BLaER1 treated with 17β-estradiol and CSF1 and Interleukin-3, amounts not matched to agents 10 nM and 100 nM (cell line): ENCODE measurements around the gene NEUROD2.

Source experiments
- H3K27ac ChIP-seq, 11 experiments: shearing (Covaris generic); formaldehyde crosslinking; 2 replicates each; pipeline ENCODE4 v1.8.1; 2022
- H3K27me3 ChIP-seq, 11 experiments: shearing (Covaris generic); formaldehyde crosslinking; 2 replicates each; pipeline ENCODE4 v1.8.1; 2022
- H3K36me3 ChIP-seq, 11 experiments: shearing (Covaris generic); formaldehyde crosslinking; 2 replicates each; pipeline ENCODE4 v1.8.1; 2022
- H3K4me1 ChIP-seq, 10 experiments: shearing (Covaris generic); formaldehyde crosslinking; 2 replicates each; pipeline ENCODE4 v1.8.1; 2022
- H3K4me2 ChIP-seq, 11 experiments: shearing (Covaris generic); formaldehyde crosslinking; 2 replicates each; pipeline ENCODE4 v1.8.1; 2022
- H3K4me3 ChIP-seq, 10 experiments: shearing (Covaris generic); formaldehyde crosslinking; 2 replicates each; pipeline ENCODE4 v1.8.1; 2022
- H3K9ac ChIP-seq, 11 experiments: shearing (Covaris generic); formaldehyde crosslinking; 2 replicates each; pipeline ENCODE4 v1.8.1; 2022
- H3K9me3 ChIP-seq, 11 experiments: shearing (Covaris generic); formaldehyde crosslinking; replicated peaks in 1 of 11; 2 replicates each; pipeline ENCODE4 v1.8.1; 2022
- H4K20me1 ChIP-seq, 11 experiments: shearing (Covaris generic); formaldehyde crosslinking; 2 replicates each; pipeline ENCODE4 v1.8.1; 2022
- Cebpa-rat ChIP-seq, 11 experiments: shearing (Covaris generic); IDR thresholded peaks; 2 replicates each; pipeline ENCODE4 v1.8.1; 2022

The NEUROD2 gene

DNA sequence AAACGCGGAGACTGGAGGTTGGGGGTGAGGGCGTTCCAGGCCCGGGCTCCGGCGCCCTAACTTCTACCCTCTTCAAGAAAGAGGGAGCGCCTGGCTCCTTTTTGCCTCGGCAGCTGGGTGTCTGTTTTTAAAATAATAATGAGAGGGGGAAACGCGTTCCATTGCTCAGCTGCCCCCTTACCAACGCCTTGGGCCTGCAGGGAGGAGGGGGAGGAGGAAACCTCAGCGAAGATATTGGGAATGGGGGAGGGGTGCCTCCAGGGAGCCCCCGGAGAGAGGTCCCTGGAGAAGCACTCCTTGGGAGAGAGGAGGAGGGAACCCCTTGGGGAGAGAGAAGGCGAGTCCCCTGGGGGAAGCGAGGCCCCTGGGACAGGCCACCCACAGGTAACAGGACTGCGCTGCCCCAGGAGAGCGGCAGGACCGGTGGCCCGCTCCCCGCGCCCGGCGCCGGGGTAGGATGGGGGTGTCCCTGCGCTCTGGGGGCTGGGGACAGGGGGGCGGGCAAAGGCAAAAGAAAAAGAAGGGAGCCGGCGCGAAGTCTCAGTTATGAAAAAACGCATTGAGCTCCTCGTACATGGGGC, 2.7 kb downstream of the NEUROD2 start:
- Histone ChIP-seq H3K9ac (no peak overlapping the region), H3K27me3 (peaks cover 99 to 100% (median 100%) of the 10 kb centered on the region in 11 experiments), H4K20me1 (peaks cover 0 to 70% (median 46%) of the 10 kb centered on the region in 11 experiments; a peak in 19 of 22 replicates), H3K4me3 (0 out of 20 replicates have a peak overlapping the region, but pooled peaks of 1 of the 10 experiments have one; percentile 34), H3K4me2 (peak overlapping the region in 8 of 11 experiments; percentile 15 to 59 (median 34); a peak in 8 of 22 replicates), H3K4me1 (peaks cover 0 to 21% (median 10%) of the 10 kb centered on the region in 10 experiments; a peak in 12 of 20 replicates), H3K36me3 (no peaks in the 10 kb centered on the region), H3K27ac (no peak overlapping the region), H3K9me3 (no peaks in the 10 kb centered on the region)
- TF ChIP-seq Cebpa-rat (IDR thresholded peaks at IDR 0.05) = no peak

DNA sequence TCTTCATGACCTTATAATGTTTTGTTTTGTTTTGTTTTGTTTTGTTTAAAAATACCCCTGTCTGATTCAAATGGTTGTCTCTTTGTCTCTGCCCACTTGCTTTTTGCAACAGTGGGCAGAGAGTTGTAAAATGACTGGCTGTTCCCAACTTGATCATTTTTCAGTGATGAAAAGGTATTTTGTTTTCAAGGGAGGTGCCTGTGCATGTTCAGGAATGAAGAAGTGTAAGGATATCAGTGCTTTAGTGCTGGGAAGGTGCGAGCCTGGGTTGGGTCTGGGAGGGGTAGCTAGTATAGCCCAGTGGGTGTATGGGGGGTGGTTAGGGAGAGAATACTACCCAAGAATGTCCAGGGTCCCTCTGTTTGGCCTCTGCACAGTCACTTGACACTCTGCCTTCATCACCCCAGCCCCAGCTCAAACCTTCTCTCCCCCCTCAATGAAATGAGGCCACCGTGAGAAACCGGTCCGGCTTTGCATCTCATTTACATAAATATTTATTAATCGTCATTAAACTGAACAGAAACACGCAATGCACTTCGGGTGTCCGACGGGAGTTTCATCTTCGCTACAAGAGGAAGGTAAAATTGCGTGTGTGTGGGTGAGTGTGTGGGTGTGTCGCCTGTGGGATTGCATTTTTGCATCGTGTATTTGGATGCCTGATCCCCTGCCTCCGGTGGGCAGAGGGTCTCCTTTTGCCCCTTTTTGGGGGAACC, 4.3 kb downstream of the NEUROD2 start:
- peaks cover 0 to 83% (median 61%) of the 10 kb centered on the region in 11 experiments; a peak in 20 of 22 replicates for H4K20me1 ChIP-seq
- TF ChIP-seq Cebpa-rat (IDR thresholded peaks at IDR 0.05) = no peak
- H3K9me3 ChIP-seq = no peaks in the 10 kb centered on the region
- H3K4me3 ChIP-seq = no peak overlapping the region
- no peaks in the 10 kb centered on the region for H3K36me3 ChIP-seq
- no peak overlapping the region for H3K27ac ChIP-seq
- H3K4me2 ChIP-seq = no peak overlapping the region
- no peak overlapping the region for H3K9ac ChIP-seq
- H3K27me3 ChIP-seq = peaks cover 100% of the 10 kb centered on the region in 11 experiments
- H3K4me1 ChIP-seq = peaks cover 10 to 32% (median 22%) of the 10 kb centered on the region in 10 experiments; a peak in 19 of 20 replicates

DNA sequence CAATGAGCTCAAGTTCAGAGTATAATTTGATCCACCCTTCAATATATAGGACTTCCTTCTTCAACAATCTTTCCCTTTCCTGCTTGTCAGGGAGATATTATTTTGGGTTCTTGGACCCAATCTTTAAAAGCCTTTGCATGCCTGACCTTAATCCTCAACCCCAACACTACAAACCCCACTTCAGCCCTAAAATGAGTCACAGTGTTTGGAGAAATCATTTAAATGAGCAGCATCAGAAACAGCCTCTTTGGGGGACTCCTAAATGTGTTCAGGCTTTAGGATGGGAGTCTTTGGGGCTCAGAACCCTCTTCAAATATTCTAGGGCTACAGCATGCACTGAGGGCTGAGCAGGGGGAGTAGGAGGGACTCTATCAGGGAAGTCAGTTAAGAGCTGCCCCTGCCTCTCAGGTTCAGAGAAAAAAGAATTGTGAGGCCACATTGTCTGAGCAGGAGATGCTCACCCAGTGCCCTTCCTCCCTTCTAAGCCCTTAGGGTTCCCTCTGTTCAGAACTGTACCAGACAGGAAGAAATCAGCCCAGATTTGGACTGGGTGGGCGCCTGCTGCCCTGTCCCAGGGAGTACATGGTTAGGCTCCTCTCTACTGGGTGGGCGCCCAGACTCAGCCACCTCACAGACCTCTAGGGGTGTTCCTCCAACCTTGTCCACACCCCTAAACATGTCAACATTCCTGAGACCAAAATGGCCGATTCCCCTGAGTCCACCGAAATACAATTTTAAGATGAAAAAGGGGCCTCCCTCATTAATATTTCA, 5.0 kb downstream of the NEUROD2 start:
- no peaks in the 10 kb centered on the region for H3K9me3 ChIP-seq
- TF ChIP-seq Cebpa-rat (IDR thresholded peaks at IDR 0.05) = no peak
- H3K36me3 ChIP-seq = no peaks in the 10 kb centered on the region
- peaks cover 10 to 32% (median 22%) of the 10 kb centered on the region in 10 experiments; a peak in 19 of 20 replicates for H3K4me1 ChIP-seq
- no peak overlapping the region for H3K4me2 ChIP-seq
- peaks cover 100% of the 10 kb centered on the region in 11 experiments for H3K27me3 ChIP-seq
- no peak overlapping the region for H3K27ac ChIP-seq
- no peak overlapping the region for H3K9ac ChIP-seq
- no peak overlapping the region for H3K4me3 ChIP-seq
- peaks cover 0 to 91% (median 68%) of the 10 kb centered on the region in 11 experiments; a peak in 20 of 22 replicates for H4K20me1 ChIP-seq

DNA sequence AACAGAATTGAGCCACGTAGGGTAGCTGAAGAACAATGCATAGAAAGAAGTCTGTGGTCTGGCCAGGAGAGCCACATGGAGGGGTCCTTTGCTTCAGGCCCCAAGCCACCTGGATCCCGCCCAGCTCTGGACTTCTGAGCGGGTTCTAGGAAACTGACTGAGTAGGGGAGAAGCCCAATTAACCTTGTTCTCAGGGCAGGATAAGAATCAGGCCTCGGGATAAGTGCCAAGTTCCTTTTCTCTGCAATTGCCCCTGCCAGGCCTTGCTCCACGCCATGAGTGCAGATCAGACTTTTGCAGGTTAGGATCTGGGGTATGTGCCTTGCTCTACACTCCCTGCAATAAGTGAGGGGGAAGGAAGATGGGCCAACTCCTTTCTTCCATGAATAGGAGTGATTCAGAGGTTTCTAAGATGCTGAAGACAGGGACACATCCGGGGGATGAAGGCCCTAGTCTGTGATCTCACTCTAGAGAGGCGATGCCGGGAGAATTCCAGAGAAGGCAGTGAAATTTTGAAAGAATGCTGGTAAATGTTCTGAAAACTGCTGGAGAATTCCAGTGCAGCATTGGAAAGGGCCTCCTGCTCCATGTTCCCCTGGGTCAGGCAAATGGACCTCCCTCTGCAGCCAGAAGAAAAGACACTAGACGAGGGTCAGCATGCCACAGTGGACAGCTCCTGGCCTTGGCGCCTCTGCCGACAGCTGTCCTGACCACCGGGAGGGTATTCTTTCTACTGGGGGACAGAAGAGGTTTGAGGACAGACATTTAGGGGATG, 5.8 kb downstream of the NEUROD2 start:
- no peak overlapping the region for H3K9ac ChIP-seq
- H4K20me1 ChIP-seq = peaks cover 0 to 93% (median 69%) of the 10 kb centered on the region in 11 experiments; a peak in 20 of 22 replicates
- peaks cover 10 to 32% (median 22%) of the 10 kb centered on the region in 10 experiments; a peak in 19 of 20 replicates for H3K4me1 ChIP-seq
- H3K4me2 ChIP-seq = no peak overlapping the region
- H3K9me3 ChIP-seq = no peaks in the 10 kb centered on the region
- no peak overlapping the region for H3K27ac ChIP-seq
- no peak overlapping the region for H3K4me3 ChIP-seq
- no peaks in the 10 kb centered on the region for H3K36me3 ChIP-seq
- no peak for TF ChIP-seq Cebpa-rat (IDR thresholded peaks at IDR 0.05)
- H3K27me3 ChIP-seq = peaks cover 100% of the 10 kb centered on the region in 11 experiments

DNA sequence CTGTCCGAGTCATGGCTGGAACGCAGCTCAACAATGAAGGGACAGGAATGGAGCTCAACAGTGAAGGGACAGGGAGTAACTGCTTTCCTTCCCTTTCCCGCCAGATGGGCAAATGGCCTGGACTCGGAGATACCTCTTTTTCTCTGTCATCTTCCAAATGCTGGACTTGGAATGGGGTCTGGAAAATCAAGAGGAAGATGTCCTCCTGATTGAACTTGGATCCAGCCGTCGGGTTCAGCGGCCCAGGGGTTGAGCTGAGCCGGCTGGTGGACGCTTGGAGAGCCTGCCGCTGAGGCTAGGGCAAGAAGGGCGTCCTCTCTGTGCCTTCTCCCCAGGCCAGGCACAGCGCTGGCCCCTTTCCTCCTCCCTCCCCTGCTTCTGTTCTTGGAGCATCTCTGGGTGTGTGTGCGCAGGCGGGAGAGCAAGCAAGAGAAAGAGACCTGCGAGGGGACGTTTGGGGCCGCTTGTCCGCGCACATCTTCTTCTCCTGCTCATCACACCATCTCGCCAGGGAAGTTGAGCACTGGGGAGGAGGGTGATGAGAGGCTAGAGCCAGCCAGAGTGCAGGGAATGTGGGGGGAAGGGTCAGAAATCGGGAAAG, 6.6 kb downstream of the NEUROD2 start:
- no peak overlapping the region for H3K27ac ChIP-seq
- TF ChIP-seq Cebpa-rat (IDR thresholded peaks at IDR 0.05) = no peak
- no peak overlapping the region for H3K4me3 ChIP-seq
- no peak overlapping the region for H3K4me2 ChIP-seq
- H4K20me1 ChIP-seq = peaks cover 0 to 94% (median 68%) of the 10 kb centered on the region in 11 experiments; a peak in 20 of 22 replicates
- no peak overlapping the region for H3K9ac ChIP-seq
- H3K27me3 ChIP-seq = peaks cover 100% of the 10 kb centered on the region in 11 experiments
- no peaks in the 10 kb centered on the region for H3K9me3 ChIP-seq
- peaks cover 10 to 26% (median 19%) of the 10 kb centered on the region in 10 experiments; a peak in 19 of 20 replicates for H3K4me1 ChIP-seq
- no peaks in the 10 kb centered on the region for H3K36me3 ChIP-seq

DNA sequence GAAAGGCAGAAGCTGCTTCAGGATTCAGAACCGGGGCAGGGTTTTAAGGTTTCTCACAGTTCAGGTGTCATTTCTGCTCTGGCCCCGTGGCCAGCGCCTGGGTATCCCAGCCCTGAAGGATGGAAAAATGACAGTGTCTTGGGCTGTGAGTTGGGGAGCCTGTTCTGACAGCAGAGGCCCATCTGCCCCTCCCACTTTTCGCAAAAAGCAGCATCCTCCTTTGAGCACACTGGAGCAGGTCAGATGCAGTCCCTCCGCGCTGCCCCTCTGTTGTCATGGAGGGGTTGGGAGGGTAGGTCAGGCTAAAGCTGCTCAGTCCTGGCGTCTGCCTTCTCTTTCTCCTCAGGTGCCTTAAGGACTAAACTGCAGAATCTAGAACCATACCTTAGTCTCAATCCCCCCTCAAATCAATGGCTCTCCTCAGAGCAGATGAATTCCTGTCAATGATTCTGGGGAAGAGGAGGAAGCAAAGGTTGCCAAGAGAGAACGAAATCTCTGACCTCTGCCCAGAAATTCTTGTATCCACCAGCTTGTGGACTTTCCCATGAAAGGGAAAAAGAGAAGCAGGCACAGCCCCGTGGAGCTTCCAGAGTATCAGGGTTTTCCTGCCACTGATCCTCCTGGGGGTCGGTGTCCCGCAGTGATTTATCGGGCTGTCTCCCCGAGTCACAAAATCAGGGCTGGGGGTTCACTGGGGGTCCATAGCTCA, 7.3 kb downstream of the NEUROD2 start:
- no peak overlapping the region for H3K4me2 ChIP-seq

DNA sequence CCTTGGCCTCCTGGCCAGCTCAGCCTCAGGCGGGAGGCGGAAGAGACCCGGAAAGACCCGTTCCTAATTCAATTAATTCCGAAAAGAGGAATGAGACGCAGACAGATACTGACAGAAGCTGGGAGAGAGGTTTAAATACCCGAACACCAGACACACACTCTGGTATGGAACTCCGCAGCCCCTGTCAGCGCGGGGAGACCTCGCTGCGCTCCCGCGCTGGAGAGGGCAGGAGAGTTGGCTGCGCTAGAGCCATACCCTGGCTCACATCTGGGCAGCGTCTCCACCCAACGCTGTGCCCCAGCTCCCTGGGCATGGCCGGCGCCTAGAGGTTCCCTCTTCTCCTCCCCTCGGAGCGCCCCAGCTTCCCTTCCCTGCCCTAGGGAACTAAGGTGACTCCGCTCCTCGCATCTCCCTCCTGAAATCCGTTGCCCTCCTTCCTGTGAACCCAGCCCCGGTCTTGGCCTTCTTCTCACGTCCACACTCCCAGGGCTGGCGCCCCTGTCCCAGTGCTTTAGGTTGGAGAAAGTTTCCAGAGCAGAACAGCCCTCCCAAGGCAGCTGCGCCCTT, 8.0 kb downstream of the NEUROD2 start:
- no peaks in the 10 kb centered on the region for H3K9me3 ChIP-seq
- peaks cover 100% of the 10 kb centered on the region in 11 experiments for H3K27me3 ChIP-seq
- no peak overlapping the region for H3K27ac ChIP-seq
- H3K4me3 ChIP-seq = peak overlapping the region in 6 of 10 experiments; percentile 19 to 47 (median 32); a peak in 6 of 20 replicates
- peak overlapping the region; percentile 41 to 70 (median 58); a peak in 19 of 22 replicates for H3K4me2 ChIP-seq
- peaks cover 0 to 91% (median 64%) of the 10 kb centered on the region in 11 experiments; a peak in 19 of 22 replicates for H4K20me1 ChIP-seq
- H3K9ac ChIP-seq = no peak overlapping the region
- no peaks in the 10 kb centered on the region for H3K36me3 ChIP-seq
- no peak for TF ChIP-seq Cebpa-rat (IDR thresholded peaks at IDR 0.05)
- peaks cover 6 to 15% (median 13%) of the 10 kb centered on the region in 10 experiments; a peak in 19 of 20 replicates for H3K4me1 ChIP-seq

More for the DNA sequence above, 7.3 kb downstream of the NEUROD2 start:
- Histone ChIP-seq H3K36me3 (no peaks in the 10 kb centered on the region), H3K27me3 (peaks cover 100% of the 10 kb centered on the region in 11 experiments), H4K20me1 (peaks cover 0 to 94% (median 68%) of the 10 kb centered on the region in 11 experiments; a peak in 19 of 22 replicates), H3K4me3 (no peak overlapping the region), H3K9me3 (no peaks in the 10 kb centered on the region), H3K4me1 (peaks cover 8 to 20% (median 14%) of the 10 kb centered on the region in 10 experiments; a peak in 19 of 20 replicates), H3K9ac (no peak overlapping the region), H3K27ac (no peak overlapping the region)
- TF ChIP-seq Cebpa-rat (IDR thresholded peaks at IDR 0.05) = no peak
